ENCODE data around the gene ANKRD6.

- TF ChIP-seq CTCF (IDR thresholded peaks at IDR 0.05): no peak
- no peak for TF ChIP-seq EP300 (IDR thresholded peaks at IDR 0.05; ENCODE audit: low read depth)
Observed at GRCh38 chr6:89510393-89510792, 77.4 kb downstream of the ANKRD6 start.
